Endothelial cell of umbilical vein (primary cell): ENCODE measurements around the gene CCDC117. TPM values are rescaled to one million over a fixed set of nuclear protein-coding genes. Genes with fewer than 3 reads are reported as not detected.

Experiments used
- BruUV-seq: library from RNA; stranded (reverse); fragments of 400-500 nt; replicated peaks from 2 replicates; lab custom pipeline; 2021; lab: Mats Ljungman, UMichigan
- CTCF ChIA-PET: fragments of 300-600, 350-600 bp; sonication (Branson Sonifier 250); formaldehyde crosslinking; loops from one replicate; lab custom pipeline; 2021; ENCODE audit warnings: antibody characterized with exemption, inconsistent platforms; lab: Charles Lee
- POLR2A ChIA-PET: fragments of 300-600, 350-600 bp; sonication (Branson Sonifier 250); formaldehyde crosslinking; loops from one replicate; lab custom pipeline; 2021; ENCODE audit warnings: antibody characterized with exemption, inconsistent platforms; lab: Charles Lee
- DNase-seq: peaks from one replicate; pipeline ENCODE4 v3.0.0-alpha.2; 2011; ENCODE audit warnings: low read depth, low spot score
- FAIRE-seq: peaks from 2 replicates; lab custom pipeline; 2011; peaks lifted over from hg19 to GRCh38; lab: Jason Lieb, UNC
- H2AFZ ChIP-seq: 2 replicates; pipeline ENCODE4 v1.6.0; 2012; ENCODE audit warnings: low read depth, low read length, control low read depth, inconsistent platforms
- H3K27ac ChIP-seq: 2 replicates; pipeline ENCODE4 v1.5.1; 2011; ENCODE audit warnings: low read depth, mild to moderate bottlenecking, control low read depth, low read length, moderate library complexity; ENCODE audit not compliant: insufficient read depth
- H3K27me3 ChIP-seq, 2 experiments: 2 replicates each; pipeline versions ENCODE4 v1.6.0 to v1.6.1; 2011; ENCODE audit warnings: low read length in 2 of 2, mixed read lengths in 1 of 2; ENCODE audit not compliant: control insufficient read depth in 2 of 2, insufficient read depth in 2 of 2
- H3K36me3 ChIP-seq, 2 experiments: 2 replicates in 1 of 2; 3 replicates in 1 of 2; pipeline ENCODE4 v1.5.1; 2011; ENCODE audit warnings: low read length in 2 of 2, mild to moderate bottlenecking in 1 of 2, moderate library complexity in 1 of 2; ENCODE audit not compliant: control insufficient read depth in 2 of 2, insufficient read depth in 2 of 2; ENCODE audit errors: extremely low read depth in 1 of 2
- H3K4me1 ChIP-seq: 3 replicates; pipeline ENCODE4 v1.5.1; 2011; ENCODE audit warnings: mild to moderate bottlenecking, low read length; ENCODE audit not compliant: control insufficient read depth, insufficient read depth; ENCODE audit errors: extremely low read depth
- H3K4me2 ChIP-seq: 2 replicates; pipeline ENCODE4 v1.6.1; 2011; ENCODE audit warnings: low read length, control low read depth, mixed read lengths; ENCODE audit not compliant: insufficient read depth
- H3K4me3 ChIP-seq, 3 experiments: fragments of 200-600 bp in 1 of 3; sonication (generic), shearing (Covaris generic) in 1 of 3; replicated peaks in 1 of 3; 2 replicates each; pipeline ENCODE4 v1.5.1; 2011 to 2016; ENCODE audit warnings: control low read depth in 3 of 3, low read length in 3 of 3, mild to moderate bottlenecking in 2 of 3, inconsistent platforms in 1 of 3, low read depth in 1 of 3, moderate library complexity in 1 of 3; ENCODE audit not compliant: insufficient read depth in 1 of 3
- H3K79me2 ChIP-seq: 2 replicates; pipeline ENCODE4 v1.6.0; 2012; ENCODE audit warnings: low read length, inconsistent platforms; ENCODE audit not compliant: control insufficient read depth, insufficient read depth
- H3K9ac ChIP-seq: replicated peaks from 2 replicates; pipeline ENCODE3; 2011; ENCODE audit warnings: low read length, control low read depth; ENCODE audit not compliant: insufficient read depth; ENCODE audit errors: extremely low read depth
- H3K9me1 ChIP-seq: replicated peaks from 3 replicates; pipeline ENCODE4 v1.6.0; 2011; ENCODE audit warnings: mild to moderate bottlenecking, low read length; ENCODE audit not compliant: control insufficient read depth, insufficient read depth; ENCODE audit errors: extremely low read depth
- H3K9me3 ChIP-seq: replicated peaks from 2 replicates; pipeline ENCODE4 v1.5.1; 2012; ENCODE audit warnings: low read length, inconsistent platforms; ENCODE audit not compliant: control insufficient read depth, insufficient read depth
- H4K20me1 ChIP-seq: replicated peaks from 2 replicates; pipeline ENCODE3; 2011; ENCODE audit warnings: mild to moderate bottlenecking, low read length; ENCODE audit not compliant: control insufficient read depth, insufficient read depth; ENCODE audit errors: extremely low read depth
- EZH2 ChIP-seq: IDR thresholded peaks from 2 replicates; pipeline ENCODE4 v1.6.1; 2012; ENCODE audit warnings: borderline replicate concordance, low read depth, mild to moderate bottlenecking, moderate library complexity, low read length, inconsistent platforms; ENCODE audit not compliant: severe bottlenecking
- FOS ChIP-seq: IDR thresholded peaks from 2 replicates; pipeline ENCODE4 v1.6.1; 2011; ENCODE audit warnings: mild to moderate bottlenecking, low read length, moderate library complexity, borderline replicate concordance; ENCODE audit not compliant: insufficient read depth
- GATA2 ChIP-seq: IDR thresholded peaks from 2 replicates; pipeline ENCODE4 v1.7.0; 2011; ENCODE audit warnings: low read depth, mild to moderate bottlenecking, moderate library complexity, mixed read lengths, low read length; ENCODE audit not compliant: insufficient read length, insufficient read depth
- JUN ChIP-seq: IDR thresholded peaks from 2 replicates; pipeline ENCODE4 v1.6.1; 2011; ENCODE audit warnings: borderline replicate concordance, low read depth; ENCODE audit not compliant: insufficient read length, insufficient read depth
- MYC ChIP-seq: IDR thresholded peaks from one replicate; pipeline ENCODE4 v1.6.1; 2011; ENCODE audit warnings: mild to moderate bottlenecking, low read depth, low read length
- POLR2A ChIP-seq: IDR thresholded peaks from 2 replicates; pipeline ENCODE4 v1.6.1; 2012; ENCODE audit warnings: low read depth, mild to moderate bottlenecking, control low read depth, low read length
- POLR2AphosphoS5 ChIP-seq: IDR thresholded peaks from 2 replicates; pipeline ENCODE4 v1.6.1; 2012; ENCODE audit warnings: low read depth, mild to moderate bottlenecking, control low read depth, low read length, moderate library complexity; ENCODE audit not compliant: insufficient read depth
- dilution Hi-C: fragments of 300-500 bp; cut with MboI; formaldehyde crosslinking; loops from one replicate; pipeline ENCODE4 v1.15.0; 2019; ENCODE audit warnings: low sequenced_read_pairs; ENCODE audit not compliant: extremely low pct_ligation_motif_present
- intact Hi-C: fragments of 100-400 bp; cut with micrococcal nuclease; formaldehyde crosslinking; loops from one replicate; pipeline ENCODE4 v1.10.0; 2022
- polyA plus RNA-seq, 4 experiments: library from polyadenylated mRNA; depleted of rRNA in 3 of 4; stranded (reverse) in 3 of 4; unstranded in 1 of 4; fragments of >200 nt; gene quantifications; 2 replicates each; pipeline versions ENCODE4 v1.2.1 to v1.2.3, GENCODE V29; 2011 to 2012; ENCODE audit warnings: missing spikeins in 1 of 4
- total RNA-seq: library from RNA; stranded (reverse); gene quantifications from 2 replicates; pipeline ENCODE4 v1.2.3, GENCODE V29; 2021
- TF ChIP-seq, protein P1 (sequence below): IDR thresholded peaks from 2 replicates; pipeline ENCODE4 v1.6.1; 2011; ENCODE audit not compliant: insufficient read depth, insufficient read length
- TF ChIP-seq, protein P2 (sequence below), 2 donors: IDR thresholded peaks; 1 replicate in 1 of 2; 2 replicates in 1 of 2; pipeline ENCODE4 v1.5.1; 2011; ENCODE audit warnings: low read length in 2 of 2, mild to moderate bottlenecking in 2 of 2, moderate library complexity in 2 of 2, control low read depth in 1 of 2, inconsistent platforms in 1 of 2, low read depth in 1 of 2; ENCODE audit not compliant: insufficient read depth in 1 of 2; ENCODE audit errors: extremely low read depth in 1 of 2

The CCDC117 gene
- total and polyA plus RNA-seq, 2 donors (not counting 3 experiments of a cell fraction or from before 2014, with no cell fraction given), result 5.5 to 23.3 TPM

DNA sequence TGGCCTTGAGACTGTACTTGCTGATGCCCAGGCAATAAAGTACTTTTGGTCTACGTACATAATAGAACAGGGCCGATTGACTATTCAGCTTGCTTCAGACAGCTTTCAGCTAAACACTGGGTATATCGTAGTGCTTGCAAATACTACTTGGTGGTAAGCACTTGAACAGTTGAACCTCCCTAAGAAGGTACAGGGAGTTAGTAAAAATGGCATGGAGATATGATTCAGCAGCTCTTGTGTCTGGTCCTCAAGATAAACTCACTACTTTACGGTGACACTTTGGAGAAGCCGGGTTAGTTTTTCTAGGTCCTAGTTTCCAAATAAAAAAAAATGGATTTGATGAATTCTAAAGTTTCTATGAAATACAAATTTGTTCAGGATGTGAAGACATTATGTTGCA is 7.3 kb downstream of the CCDC117 start:
- Histone ChIP-seq H3K27me3 (no peaks in the 10 kb centered on the region), H3K9me3 (no peaks in the 10 kb centered on the region), H3K9ac (no peak overlapping the region), H3K4me2 (no peak overlapping the region), H3K9me1 (no peaks in the 10 kb centered on the region), H3K4me1 (no peaks in the 10 kb centered on the region), H3K27ac (no peak overlapping the region), H2AFZ (no peak overlapping the region), H3K79me2 (peaks cover 47% of the 10 kb centered on the region), H4K20me1 (no peaks in the 10 kb centered on the region), H3K4me3 (no peak overlapping the region), H3K36me3 (peaks cover 7 to 16% of the 10 kb centered on the region in 2 experiments)
- TF ChIP-seq POLR2A (no peak), JUN (no peak)
- ChIA-PET CTCF (interaction anchor here (3.0 kb wide), 1 partner anchor 180 kb away, joined by 12 read pairs; no protein-coding TSS in a partner anchor), POLR2A (no interaction called here)
- FAIRE-seq (no peak), DNase-seq (no peak)
- no TSS peak for BruUV-seq
- dilution Hi-C loops (no loop called here), intact Hi-C loops (no loop called here)

DNA sequence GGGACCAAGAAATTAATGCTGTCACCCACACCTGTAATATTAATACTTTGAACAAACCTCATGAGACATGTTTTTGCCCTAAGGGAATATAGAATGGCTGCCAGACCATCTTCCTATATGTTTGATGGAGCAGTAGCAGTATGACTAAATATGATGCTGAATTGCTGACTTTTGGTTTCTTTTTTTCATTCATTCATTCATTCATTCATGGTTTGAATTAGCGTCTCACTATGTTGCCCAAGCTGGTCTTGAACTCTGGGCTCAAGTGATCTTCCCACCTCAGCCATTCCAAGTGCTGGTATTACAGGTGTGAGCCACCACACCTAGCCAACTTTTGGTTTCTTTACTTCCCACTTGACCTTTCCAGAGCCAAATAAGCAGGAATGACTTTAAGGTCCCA is 7.8 kb downstream of the CCDC117 start:
- Histone ChIP-seq H4K20me1 (no peaks in the 10 kb centered on the region), H3K4me3 (no peak overlapping the region), H2AFZ (no peak overlapping the region), H3K79me2 (peaks cover 42% of the 10 kb centered on the region), H3K9ac (no peak overlapping the region), H3K27me3 (no peaks in the 10 kb centered on the region), H3K27ac (no peak overlapping the region), H3K36me3 (peaks cover 7 to 19% of the 10 kb centered on the region in 2 experiments), H3K9me3 (no peaks in the 10 kb centered on the region), H3K9me1 (no peaks in the 10 kb centered on the region), H3K4me2 (no peak overlapping the region), H3K4me1 (no peaks in the 10 kb centered on the region)
- TF ChIP-seq FOS (no peak), MYC (no peak), POLR2AphosphoS5 (no peak), POLR2A (no peak), JUN (no peak), GATA2 (no peak), EZH2 (no peak)
- TF ChIP-seq, protein P1, sequence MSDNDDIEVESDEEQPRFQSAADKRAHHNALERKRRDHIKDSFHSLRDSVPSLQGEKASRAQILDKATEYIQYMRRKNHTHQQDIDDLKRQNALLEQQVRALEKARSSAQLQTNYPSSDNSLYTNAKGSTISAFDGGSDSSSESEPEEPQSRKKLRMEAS, result no peak
- TF ChIP-seq, protein P2, sequence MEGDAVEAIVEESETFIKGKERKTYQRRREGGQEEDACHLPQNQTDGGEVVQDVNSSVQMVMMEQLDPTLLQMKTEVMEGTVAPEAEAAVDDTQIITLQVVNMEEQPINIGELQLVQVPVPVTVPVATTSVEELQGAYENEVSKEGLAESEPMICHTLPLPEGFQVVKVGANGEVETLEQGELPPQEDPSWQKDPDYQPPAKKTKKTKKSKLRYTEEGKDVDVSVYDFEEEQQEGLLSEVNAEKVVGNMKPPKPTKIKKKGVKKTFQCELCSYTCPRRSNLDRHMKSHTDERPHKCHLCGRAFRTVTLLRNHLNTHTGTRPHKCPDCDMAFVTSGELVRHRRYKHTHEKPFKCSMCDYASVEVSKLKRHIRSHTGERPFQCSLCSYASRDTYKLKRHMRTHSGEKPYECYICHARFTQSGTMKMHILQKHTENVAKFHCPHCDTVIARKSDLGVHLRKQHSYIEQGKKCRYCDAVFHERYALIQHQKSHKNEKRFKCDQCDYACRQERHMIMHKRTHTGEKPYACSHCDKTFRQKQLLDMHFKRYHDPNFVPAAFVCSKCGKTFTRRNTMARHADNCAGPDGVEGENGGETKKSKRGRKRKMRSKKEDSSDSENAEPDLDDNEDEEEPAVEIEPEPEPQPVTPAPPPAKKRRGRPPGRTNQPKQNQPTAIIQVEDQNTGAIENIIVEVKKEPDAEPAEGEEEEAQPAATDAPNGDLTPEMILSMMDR (IDR thresholded peaks at IDR 0.05; ENCODE audit: extremely low read depth in 1 of 2, insufficient read depth in 1 of 2, low read depth in 1 of 2, low read length in 2 of 2), result no peak
- CTCF ChIA-PET, result interaction anchor here (0.6 to 3.0 kb wide), 2 partner anchors 180 to 1757 kb away, joined by 3 to 12 read pairs; no protein-coding TSS in a partner anchor
- DNase-seq, result no peak
- intact Hi-C loops, result no loop called here
- dilution Hi-C loops, result no loop called here
- BruUV-seq, result no TSS peak
- FAIRE-seq, result no peak
- POLR2A ChIA-PET, result no interaction called here
